Measurements from ENCODE around the gene FAM156A.
"Not testable (repeated sequence)": the region's sequence is repeated elsewhere in the genome, so short reads cannot be mapped to it uniquely, and the experiment has no call there.

The FAM156A gene

DNA sequence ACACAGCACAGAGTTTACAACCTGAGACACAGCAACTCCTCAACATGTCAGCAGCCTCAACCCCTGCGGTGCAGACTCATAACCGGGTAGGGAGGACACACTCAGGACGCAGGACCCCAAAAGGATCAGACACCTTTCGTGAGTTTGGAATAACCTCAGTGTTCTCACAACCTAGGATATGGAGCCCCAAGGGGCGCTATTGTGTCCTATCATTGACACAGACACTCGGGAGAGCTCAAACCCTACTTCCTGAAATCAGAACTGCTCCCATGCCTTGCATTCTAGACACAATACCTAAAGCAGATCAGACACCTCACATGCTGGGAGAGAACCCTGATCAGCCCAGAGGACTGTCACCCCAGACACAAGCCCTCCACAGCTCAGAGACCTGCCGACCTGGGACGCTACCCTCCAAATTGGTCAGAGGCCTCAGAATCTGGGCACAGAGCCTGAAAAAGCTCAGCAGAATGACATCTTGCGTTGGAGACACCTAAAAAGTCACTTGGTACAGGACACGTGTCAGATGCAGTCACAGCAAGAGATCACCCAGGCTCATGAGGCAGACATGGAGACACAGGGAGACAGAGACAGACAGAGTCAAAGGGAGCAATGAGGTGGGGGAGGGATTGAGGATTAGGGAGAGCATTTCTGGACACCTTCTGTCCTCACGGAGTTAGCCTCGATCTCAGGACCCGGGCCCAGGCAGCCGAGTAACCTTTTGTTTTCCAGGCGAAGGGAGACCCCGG lies 8.8 kb upstream of the FAM156A start:
- DNase-seq (ENCODE audit: low read depth) = not testable (repeated sequence)

DNA sequence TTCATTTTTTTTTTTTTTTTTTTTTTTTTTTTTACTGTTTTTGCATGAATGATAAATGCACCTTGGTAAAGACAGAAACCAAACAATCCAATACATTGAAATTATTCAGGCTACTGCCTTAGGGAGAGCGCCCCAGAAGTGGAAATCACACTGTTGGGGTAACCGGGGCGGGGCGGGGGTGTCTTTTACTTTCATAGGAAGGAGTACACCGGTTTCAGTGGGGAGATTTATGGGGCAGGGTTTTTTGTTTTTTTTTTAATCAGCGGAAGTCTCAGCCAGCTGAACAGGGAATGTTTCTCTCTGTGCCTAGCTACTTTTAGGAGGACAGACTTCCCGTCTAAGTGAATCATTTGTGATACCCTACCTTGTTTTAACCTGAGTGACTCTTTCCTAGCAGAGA lies 643 bp upstream of the FAM156A start:
- DNase-seq (ENCODE audit: low read depth) = not testable (repeated sequence)

GRCh38 chrX:52949884-52950283 lies 8.4 kb downstream of the FAM156A start:
- not testable (repeated sequence) for DNase-seq (ENCODE audit: low read depth)

DNA sequence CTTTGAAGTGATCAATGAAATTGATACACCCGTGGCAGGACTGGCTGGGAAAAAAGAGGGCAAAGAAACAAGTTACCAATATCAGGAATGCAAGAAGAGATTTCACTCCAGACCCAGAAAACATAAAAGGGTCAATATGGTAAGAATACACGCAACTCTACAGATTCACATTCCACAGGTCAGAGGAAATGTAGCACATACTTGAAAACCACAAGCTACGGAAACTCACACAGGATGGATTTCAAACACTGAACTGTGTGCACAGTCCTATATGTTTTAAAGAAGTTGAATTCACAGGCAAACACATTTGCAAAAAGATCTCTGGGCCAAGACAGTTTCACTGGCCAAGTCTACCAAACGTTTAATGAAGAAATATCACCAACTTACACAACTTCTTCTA lies 9.0 kb downstream of the FAM156A start:
- not testable (repeated sequence) for DNase-seq (ENCODE audit: low read depth)

- DNase-seq (ENCODE audit: low read depth) = not testable (repeated sequence)
Measured at GRCh38 chrX:52948265-52948664, 10.1 kb downstream of the FAM156A start.

DNA sequence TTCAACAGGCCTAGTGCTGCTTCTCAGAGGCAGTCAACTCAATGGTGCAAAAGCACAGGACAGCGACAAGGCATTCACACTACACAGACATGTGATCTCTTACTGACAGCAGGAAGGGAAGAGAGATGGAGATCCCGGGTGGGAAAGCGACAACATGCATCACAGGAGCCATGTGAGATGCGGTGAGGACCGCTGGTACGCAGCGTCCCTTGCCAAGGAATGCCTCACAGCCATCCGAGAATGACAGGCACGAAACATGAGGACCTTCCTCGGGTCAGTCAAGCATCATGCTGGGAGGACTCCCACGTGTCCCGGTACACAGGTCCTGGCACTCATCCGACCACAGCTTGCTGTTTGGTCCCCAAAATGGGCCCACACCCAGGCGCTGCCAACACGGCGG lies 10.8 kb downstream of the FAM156A start:
- DNase-seq (ENCODE audit: low read depth) = not testable (repeated sequence)

GRCh38 chrX:52945838-52946494 lies 12.4 kb downstream of the FAM156A start:
- not testable (repeated sequence) for DNase-seq (ENCODE audit: low read depth)

DNA sequence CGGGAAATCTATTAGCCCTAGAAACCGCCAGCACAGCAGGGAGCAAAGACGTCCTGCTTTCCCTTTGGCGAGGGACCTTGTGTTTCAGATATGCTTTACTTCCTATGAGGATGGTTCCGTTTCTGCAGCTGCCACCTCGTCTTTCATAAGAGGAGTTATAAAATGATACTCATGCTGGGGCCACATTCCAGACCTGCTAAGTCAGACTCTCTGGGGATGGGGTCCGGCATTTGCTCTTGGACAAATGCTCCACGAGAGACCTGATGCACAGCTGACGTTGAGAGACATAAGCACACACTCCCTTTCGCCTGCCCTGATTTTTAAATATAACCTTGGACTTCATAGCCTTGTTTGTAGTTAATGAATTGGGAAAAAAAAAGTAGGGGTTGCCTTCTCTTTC lies 16.6 kb downstream of the FAM156A start:
- not testable (repeated sequence) for DNase-seq (ENCODE audit: low read depth)

DNA sequence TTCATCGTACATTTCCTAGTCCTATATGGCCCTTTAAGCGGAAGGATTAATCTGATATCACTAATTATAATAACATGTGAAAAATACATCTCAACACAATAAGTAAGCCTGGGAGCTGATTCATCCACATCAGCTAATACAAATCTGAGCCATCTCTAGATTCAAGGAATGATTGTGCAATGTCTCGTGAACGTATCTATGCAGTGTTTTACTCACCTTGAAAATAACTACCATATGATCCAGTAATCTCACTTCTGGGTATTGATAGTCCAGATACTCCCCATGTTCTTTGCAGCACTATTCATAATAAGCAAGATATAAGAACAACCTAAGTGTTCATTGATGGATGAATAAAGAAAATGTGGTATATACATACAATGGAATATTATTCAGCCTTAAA lies 17.6 kb downstream of the FAM156A start:
- DNase-seq (ENCODE audit: low read depth) = not testable (repeated sequence)

DNA sequence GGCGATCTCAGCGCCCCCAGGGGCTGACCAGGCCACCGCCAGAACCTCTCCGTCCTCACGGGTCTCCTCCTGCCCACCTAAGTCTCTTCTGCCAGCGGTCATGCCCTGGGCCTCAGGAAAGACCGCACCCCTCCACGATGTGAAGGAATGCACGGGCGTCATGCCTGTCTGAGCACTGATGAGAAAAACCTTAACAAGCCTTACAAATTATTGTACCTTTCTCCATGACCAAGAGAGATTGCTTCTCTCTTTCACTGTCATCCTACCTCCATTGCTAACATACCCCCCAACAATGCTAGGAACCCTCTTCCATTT lies 22.9 kb downstream of the FAM156A start:
- peak; percentile 9 for DNase-seq (ENCODE audit: low read depth)

DNA sequence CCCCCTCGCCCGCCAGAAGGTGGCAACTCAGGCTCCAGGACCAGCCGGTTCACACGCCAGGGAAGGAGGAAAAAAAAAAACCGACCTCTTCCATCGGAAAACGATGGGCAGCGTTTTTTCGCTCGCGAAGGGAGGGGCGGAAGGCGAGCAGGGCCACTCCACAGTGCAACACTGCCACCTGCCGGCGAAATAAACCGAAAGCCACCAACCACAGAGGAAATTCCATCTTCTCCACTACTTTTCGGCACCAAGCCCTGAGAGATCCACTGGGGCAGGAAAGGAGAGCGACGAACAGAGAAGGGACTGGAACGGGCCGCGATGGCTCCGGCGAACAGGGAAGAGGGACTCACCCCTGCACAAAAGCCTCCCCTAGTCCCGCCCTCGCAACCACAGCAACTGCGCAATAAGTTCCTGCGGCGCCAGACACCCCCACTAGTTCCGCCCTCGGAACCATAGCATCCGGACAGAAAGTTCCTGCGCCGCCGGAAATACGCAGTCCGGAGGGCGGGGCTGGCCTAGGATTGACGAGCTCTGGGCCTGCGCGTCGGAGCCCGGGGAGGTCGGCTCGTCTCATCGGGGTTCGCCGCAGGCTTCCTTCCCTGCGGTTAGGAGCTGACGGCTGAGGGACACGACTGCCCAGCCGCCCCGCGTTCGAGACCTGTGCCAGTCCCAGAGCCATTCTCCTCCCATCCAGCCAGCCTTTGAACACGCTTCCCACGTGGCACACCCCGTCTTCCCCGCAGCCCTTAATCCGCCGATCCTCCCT lies 23.4 kb downstream of the FAM156A start:
- peak; percentile 97 for DNase-seq (ENCODE audit: low read depth)

DNA sequence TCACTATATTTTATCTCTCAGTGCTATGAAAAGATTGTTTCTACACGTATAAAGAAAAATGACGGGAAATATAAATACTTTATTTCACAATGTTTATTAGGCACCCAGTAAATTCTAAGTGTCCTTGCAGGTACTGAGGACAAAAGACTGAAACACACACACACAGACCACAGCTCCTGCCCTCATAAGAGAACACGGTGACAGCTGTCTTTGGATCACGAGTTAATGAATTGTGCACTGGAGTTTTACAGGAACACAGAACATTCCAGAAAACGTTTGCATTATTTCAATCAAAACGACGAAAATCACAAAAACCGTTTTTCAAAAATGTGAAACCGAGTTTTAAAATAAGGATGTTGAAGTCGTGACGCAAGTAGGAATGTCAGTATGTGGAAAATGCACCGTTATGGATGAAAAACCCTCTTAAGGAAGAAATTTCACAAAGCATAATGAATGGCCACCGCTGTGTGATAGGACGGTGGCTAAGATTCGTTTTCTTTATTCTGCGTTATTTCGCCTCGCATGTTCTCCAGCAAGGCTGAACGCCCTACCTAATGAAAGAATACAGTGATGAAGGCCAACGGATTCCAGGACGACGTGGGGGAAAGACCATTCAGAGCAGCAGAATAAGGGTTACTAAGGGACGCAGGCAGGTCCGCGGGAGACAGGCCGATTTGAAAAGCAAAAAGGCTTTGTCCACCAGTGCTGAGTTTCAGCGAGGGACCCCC lies 24.2 kb downstream of the FAM156A start:
- no peak for DNase-seq (ENCODE audit: low read depth)

DNA sequence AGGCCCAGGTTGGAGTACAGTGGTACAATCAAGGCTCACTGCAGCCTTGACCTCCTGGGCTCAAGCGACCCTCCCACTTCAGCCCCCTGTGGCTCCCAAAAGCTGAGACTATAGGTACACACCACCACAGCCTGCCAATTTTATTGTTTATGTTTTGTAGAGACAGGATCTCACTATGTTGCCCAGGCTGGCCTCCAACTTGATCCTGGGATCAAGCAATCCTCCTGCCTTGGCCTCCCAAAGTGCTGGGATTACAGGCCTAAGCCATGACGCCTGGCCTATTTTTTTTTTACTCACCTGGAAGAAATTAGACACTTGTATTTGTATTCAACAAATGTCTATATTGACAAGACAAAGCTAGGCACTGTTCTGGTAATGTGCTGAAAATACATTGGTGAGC lies 25.1 kb downstream of the FAM156A start:
- DNase-seq (ENCODE audit: low read depth) = no peak

GRCh38 chrX:52930214-52930613 lies 28.1 kb downstream of the FAM156A start:
- not testable (repeated sequence) for DNase-seq (ENCODE audit: low read depth)

DNA sequence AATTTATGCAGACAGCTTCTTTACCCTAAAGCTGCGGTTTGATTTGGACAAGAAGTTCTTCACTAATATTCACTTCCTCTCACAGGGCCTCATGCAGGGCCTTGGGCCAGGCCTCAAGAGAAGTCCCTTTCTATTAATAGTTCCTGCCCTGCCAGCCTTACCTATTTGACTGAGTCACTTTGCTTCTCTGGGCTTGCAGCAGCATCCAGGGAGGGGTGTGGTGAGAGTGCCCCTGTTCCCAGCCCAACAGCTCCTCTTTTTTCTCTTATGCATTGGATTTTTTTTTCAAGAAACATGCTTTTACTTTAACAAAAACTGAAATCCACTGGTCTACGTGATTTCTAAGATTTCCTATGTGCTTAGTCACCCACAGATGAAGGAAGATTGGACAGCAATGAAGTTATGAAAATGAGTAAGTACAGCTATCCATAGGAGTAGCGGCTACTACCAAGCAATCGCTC lies 34.5 kb downstream of the FAM156A start:
- DNase-seq (ENCODE audit: low read depth) = peak; percentile 67

DNA sequence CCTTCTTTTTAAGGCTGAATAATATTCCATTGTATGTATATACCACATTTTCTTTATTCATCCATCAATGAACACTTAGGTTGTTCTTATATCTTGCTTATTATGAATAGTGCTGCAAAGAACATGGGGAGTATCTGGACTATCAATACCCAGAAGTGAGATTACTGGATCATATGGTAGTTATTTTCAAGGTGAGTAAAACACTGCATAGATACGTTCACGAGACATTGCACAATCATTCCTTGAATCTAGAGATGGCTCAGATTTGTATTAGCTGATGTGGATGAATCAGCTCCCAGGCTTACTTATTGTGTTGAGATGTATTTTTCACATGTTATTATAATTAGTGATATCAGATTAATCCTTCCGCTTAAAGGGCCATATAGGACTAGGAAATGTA lies 43.6 kb downstream of the FAM156A start:
- not testable (repeated sequence) for DNase-seq (ENCODE audit: low read depth)

DNA sequence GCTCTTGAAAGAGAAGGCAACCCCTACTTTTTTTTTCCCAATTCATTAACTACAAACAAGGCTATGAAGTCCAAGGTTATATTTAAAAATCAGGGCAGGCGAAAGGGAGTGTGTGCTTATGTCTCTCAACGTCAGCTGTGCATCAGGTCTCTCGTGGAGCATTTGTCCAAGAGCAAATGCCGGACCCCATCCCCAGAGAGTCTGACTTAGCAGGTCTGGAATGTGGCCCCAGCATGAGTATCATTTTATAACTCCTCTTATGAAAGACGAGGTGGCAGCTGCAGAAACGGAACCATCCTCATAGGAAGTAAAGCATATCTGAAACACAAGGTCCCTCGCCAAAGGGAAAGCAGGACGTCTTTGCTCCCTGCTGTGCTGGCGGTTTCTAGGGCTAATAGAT lies 44.6 kb downstream of the FAM156A start:
- DNase-seq (ENCODE audit: low read depth) = not testable (repeated sequence)

DNA sequence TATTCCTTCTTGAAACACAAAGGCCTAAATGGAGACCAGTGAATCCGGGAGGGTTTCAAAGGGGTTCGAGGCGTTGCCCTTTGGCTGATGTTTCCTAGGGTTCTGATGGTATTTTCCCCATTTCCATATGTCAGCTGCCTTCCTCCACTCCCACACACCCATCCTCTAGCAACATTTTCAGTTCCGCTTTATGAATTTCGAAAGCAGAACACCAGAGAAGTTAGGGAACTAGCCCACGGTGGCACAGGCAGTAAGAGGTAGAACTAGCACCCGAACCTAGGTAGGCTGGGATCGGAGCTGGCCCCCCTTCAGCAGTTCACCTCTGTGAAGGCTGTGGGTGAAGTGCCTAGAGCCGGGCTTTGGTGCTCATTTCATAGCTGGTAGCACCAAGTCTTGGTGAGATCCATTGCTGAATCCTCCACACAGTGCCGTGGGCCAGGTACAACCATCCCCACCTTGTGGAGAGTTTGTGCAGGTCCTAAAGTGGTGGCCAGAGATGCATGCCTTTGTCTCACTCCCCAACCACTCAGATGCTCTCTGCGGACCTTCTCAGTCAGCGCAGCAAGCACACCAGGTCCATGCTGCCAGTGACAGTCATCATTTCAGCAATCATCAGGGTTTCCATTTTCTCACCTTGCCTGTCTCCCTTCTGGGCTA lies 48.9 kb downstream of the FAM156A start:
- DNase-seq (ENCODE audit: low read depth) = not testable (repeated sequence)

DNA sequence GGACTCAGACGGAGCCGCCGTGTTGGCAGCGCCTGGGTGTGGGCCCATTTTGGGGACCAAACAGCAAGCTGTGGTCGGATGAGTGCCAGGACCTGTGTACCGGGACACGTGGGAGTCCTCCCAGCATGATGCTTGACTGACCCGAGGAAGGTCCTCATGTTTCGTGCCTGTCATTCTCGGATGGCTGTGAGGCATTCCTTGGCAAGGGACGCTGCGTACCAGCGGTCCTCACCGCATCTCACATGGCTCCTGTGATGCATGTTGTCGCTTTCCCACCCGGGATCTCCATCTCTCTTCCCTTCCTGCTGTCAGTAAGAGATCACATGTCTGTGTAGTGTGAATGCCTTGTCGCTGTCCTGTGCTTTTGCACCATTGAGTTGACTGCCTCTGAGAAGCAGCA lies 50.4 kb downstream of the FAM156A start:
- DNase-seq (ENCODE audit: low read depth) = not testable (repeated sequence)

- DNase-seq (ENCODE audit: low read depth) = not testable (repeated sequence)
Measured at GRCh38 chrX:52907137-52907536, 51.2 kb downstream of the FAM156A start.

- DNase-seq (ENCODE audit: low read depth) = not testable (repeated sequence)
Measured at GRCh38 chrX:52906072-52906471, 52.2 kb downstream of the FAM156A start.

GRCh38 chrX:52905531-52905930 lies 52.8 kb downstream of the FAM156A start:
- not testable (repeated sequence) for DNase-seq (ENCODE audit: low read depth)

Data from iris pigment epithelial cell (primary cell).